HepG2 (cell line): Measurements from ENCODE around the gene SH3GL2. TPM values are rescaled to one million over a fixed set of nuclear protein-coding genes. Genes with fewer than 3 reads are reported as not detected.

Experiments
- ATAC-seq: fragments of 200-7000 bp; cut with Tn5 transposase; 3 replicates; pipeline ENCODE4 v1.9.1; 2020; ENCODE audit warnings: mild to moderate bottlenecking, moderate library complexity
- BruUV-seq: library from RNA; stranded (reverse); fragments of 400-500 nt; replicated peaks from 2 replicates; lab custom pipeline; 2021; lab: Mats Ljungman, UMichigan
- CTCF ChIA-PET: fragments of 300-600 bp; formaldehyde crosslinking; extraction: SDS; loops from one replicate; lab custom pipeline; 2021; ENCODE audit warnings: low total read pairs, inconsistent platforms, low intra/inter-chr PET ratio; lab: Yijun Ruan, JAX
- POLR2A ChIA-PET: fragments of 350-600 bp; sonication (Branson Sonifier 250); formaldehyde crosslinking; loops from one replicate; lab custom pipeline; 2020; ENCODE audit warnings: antibody characterized with exemption, inconsistent platforms; lab: Yijun Ruan, JAX
- DNase-seq: peaks from one replicate; pipeline ENCODE4 v3.0.0-alpha.2; 2015; ENCODE audit warnings: low spot score
- FAIRE-seq: peaks from 3 replicates; lab custom pipeline; 2011; peaks lifted over from hg19 to GRCh38; lab: Jason Lieb, UNC
- H2AFZ ChIP-seq: one replicate; pipeline ENCODE4 v1.6.1; 2011; ENCODE audit warnings: low read length, inconsistent platforms
- H3K27ac ChIP-seq: fragments of 300-600 bp; 3 replicates; pipeline ENCODE4 v1.8.0; 2011; ENCODE audit warnings: mixed run types, mild to moderate bottlenecking, mixed read lengths, low read length, inconsistent platforms; ENCODE audit not compliant: insufficient read depth; ENCODE audit errors: extremely low read length
- H3K27me3 ChIP-seq, 2 experiments: fragments of 200-600 bp in 1 of 2; 2 replicates in 1 of 2; 3 replicates in 1 of 2; pipeline versions ENCODE4 v1.6.0 to v1.8.0; 2011; ENCODE audit warnings: low read length in 2 of 2, mild to moderate bottlenecking in 2 of 2, moderate library complexity in 2 of 2, inconsistent platforms in 1 of 2; ENCODE audit not compliant: insufficient read depth in 2 of 2, control insufficient read depth in 1 of 2
- H3K36me3 ChIP-seq, 2 experiments: fragments of 200-600 bp in 1 of 2; replicated peaks in 1 of 2; 2 replicates in 1 of 2; 3 replicates in 1 of 2; pipeline versions ENCODE4 v1.5.1 to v1.8.0; 2011; ENCODE audit warnings: low read length in 2 of 2, inconsistent platforms in 1 of 2; ENCODE audit not compliant: insufficient read depth in 2 of 2, control insufficient read depth in 1 of 2
- H3K4me1 ChIP-seq: 2 replicates; pipeline ENCODE4 v1.5.1; 2012; ENCODE audit warnings: low read length, inconsistent platforms; ENCODE audit not compliant: insufficient read depth
- H3K4me2 ChIP-seq: 2 replicates; pipeline ENCODE4 v1.6.0; 2011; ENCODE audit warnings: low read depth, low read length, inconsistent platforms
- H3K4me3 ChIP-seq, 3 experiments: fragments of 200-600 bp in 1 of 3; sonication (generic), shearing (Covaris generic) in 1 of 3; replicated peaks in 1 of 3; 2 replicates each; pipeline ENCODE4 v1.5.1; 2011 to 2016; ENCODE audit warnings: low read length in 3 of 3, inconsistent platforms in 2 of 3, low read depth in 2 of 3, mild to moderate bottlenecking in 2 of 3, control low read depth in 1 of 3, mixed read lengths in 1 of 3; ENCODE audit not compliant: insufficient read depth in 1 of 3
- H3K79me2 ChIP-seq: one replicate; pipeline ENCODE4 v1.6.1; 2011; ENCODE audit warnings: low read length, inconsistent platforms; ENCODE audit not compliant: insufficient read depth
- H3K9ac ChIP-seq: 2 replicates; pipeline ENCODE4 v1.6.0; 2011; ENCODE audit warnings: mild to moderate bottlenecking, low read depth, low read length, inconsistent platforms; ENCODE audit not compliant: insufficient read depth
- H3K9me3 ChIP-seq: 2 replicates; pipeline ENCODE4 v1.5.1; 2012; ENCODE audit warnings: mild to moderate bottlenecking, low read length
- H4K20me1 ChIP-seq: 2 replicates; pipeline ENCODE4 v1.6.0; 2011; ENCODE audit warnings: inconsistent platforms, mild to moderate bottlenecking, low read length, moderate library complexity; ENCODE audit not compliant: insufficient read depth
- ATF1 ChIP-seq: IDR thresholded peaks from 2 replicates; pipeline ENCODE4 v1.6.1; 2016; ENCODE audit warnings: mild to moderate bottlenecking, control low read depth
- WGBS: methylation state at CpG from one replicate; pipeline ENCODE4 v1.1.6; 2017; ENCODE audit warnings: low lambda C conversion rate; 5-methylcytosine and 5-hydroxymethylcytosine counted together
- in situ Hi-C: cut with HindIII; loops from 2 replicates; pipeline ENCODE4 v1.10.0; 2017; ENCODE audit warnings: low pct_unique_long_range_greater_than_20kb; ENCODE audit not compliant: extremely low pct_ligation_motif_present
- intact Hi-C: fragments of 100-400 bp; cut with micrococcal nuclease; formaldehyde crosslinking; loops from one replicate; pipeline ENCODE4 v1.10.0; 2022; ENCODE audit not compliant: unreplicated experiment
- polyA plus RNA-seq, 8 experiments: library from polyadenylated mRNA; depleted of rRNA in 3 of 8; stranded (reverse) in 7 of 8; unstranded in 1 of 8; fragments of >200 nt; fragmentation: Illumina TruSeq in 4 of 8; extraction: Trizol in 4 of 8; gene quantifications; 2 replicates each; pipeline versions ENCODE4 v1.2.1 to v1.2.3, GENCODE V29; 2011 to 2016; ENCODE audit warnings: low read depth in 4 of 8, missing spikeins in 1 of 8, mixed read lengths in 1 of 8; ENCODE audit not compliant: insufficient read depth in 1 of 8
- total RNA-seq, 5 experiments: library from RNA; depleted of rRNA; stranded (reverse); fragments of >200 nt; fragmentation: Illumina TruSeq; extraction: Trizol; gene quantifications; 2 replicates each; pipeline ENCODE4 v1.2.3, GENCODE V29; 2016; ENCODE audit warnings: low read depth in 1 of 5
- TF ChIP-seq, protein P1 (sequence below): sonication (generic); IDR thresholded peaks from 2 replicates; pipeline ENCODE4 v1.6.1; 2016; ENCODE audit warnings: low read depth, borderline replicate concordance
- TF ChIP-seq, protein P2 (sequence below), 2 experiments: sonication (generic) in 1 of 2; formaldehyde crosslinking in 1 of 2; IDR thresholded peaks; 2 replicates each; pipeline versions ENCODE4 v1.4.0 to v1.6.1; 2016 to 2020; ENCODE audit warnings: borderline replicate concordance in 1 of 2, low read depth in 1 of 2, mild to moderate bottlenecking in 1 of 2, missing genetic modification reagents in 1 of 2

Gene SH3GL2
- total and polyA plus RNA-seq, 2 of the 13 experiments (the other 11 are each of a cell fraction or from before 2014, with no cell fraction given), result 0.04 TPM; not detected in 1

DNA sequence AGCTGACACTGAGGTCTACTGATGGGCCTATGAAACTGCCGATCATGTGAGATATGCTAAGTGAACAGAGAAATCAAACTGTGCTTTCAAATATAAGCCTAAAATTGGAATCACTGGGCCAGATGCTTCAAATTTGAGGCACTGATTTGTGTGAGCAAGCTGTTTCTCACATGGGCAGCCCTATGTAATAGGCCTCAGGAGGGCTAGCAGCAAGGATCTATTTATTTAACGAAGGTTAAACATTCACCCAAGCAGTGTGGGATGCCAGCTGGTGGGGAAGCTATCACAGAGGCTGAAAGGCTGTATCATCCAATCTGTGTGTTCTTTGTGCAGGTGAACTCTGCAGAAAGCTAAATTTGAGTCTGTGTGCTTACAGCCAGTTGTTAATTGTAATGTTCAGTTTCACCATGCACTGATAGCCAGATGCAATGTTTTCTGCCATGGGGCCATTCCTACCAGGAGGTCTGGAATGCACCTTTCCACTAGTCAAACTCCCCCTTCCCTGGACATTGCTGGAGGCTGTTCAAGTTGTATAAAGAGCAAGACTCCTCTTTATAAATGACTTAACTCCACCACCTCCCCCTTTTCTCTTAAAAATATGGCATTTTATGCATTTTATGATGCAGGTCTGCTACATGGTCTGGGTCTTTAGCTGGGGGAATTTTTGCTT is 228.9 kb downstream of the SH3GL2 start:
- ATAC-seq, result peak; percentile 98
- Histone ChIP-seq H2AFZ (no peak overlapping the region), H3K4me2 (no peak overlapping the region), H3K79me2 (no peaks in the 10 kb centered on the region), H3K27ac (no peak overlapping the region), H3K9ac (no peak overlapping the region), H4K20me1 (no peaks in the 10 kb centered on the region), H3K27me3 (no peaks in the 10 kb centered on the region), H3K4me3 (no peak overlapping the region), H3K4me1 (no peaks in the 10 kb centered on the region), H3K9me3 (no peaks in the 10 kb centered on the region), H3K36me3 (no peaks in the 10 kb centered on the region)
- no peak for TF ChIP-seq ATF1 (CRISPR knock-in tag)
- TF ChIP-seq, protein P1, sequence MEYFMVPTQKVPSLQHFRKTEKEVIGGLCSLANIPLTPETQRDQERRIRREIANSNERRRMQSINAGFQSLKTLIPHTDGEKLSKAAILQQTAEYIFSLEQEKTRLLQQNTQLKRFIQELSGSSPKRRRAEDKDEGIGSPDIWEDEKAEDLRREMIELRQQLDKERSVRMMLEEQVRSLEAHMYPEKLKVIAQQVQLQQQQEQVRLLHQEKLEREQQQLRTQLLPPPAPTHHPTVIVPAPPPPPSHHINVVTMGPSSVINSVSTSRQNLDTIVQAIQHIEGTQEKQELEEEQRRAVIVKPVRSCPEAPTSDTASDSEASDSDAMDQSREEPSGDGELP, result peak; percentile 57; the same call in 1 of the 2 replicates
- TF ChIP-seq, protein P2, sequence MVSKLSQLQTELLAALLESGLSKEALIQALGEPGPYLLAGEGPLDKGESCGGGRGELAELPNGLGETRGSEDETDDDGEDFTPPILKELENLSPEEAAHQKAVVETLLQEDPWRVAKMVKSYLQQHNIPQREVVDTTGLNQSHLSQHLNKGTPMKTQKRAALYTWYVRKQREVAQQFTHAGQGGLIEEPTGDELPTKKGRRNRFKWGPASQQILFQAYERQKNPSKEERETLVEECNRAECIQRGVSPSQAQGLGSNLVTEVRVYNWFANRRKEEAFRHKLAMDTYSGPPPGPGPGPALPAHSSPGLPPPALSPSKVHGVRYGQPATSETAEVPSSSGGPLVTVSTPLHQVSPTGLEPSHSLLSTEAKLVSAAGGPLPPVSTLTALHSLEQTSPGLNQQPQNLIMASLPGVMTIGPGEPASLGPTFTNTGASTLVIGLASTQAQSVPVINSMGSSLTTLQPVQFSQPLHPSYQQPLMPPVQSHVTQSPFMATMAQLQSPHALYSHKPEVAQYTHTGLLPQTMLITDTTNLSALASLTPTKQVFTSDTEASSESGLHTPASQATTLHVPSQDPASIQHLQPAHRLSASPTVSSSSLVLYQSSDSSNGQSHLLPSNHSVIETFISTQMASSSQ (IDR thresholded peaks at IDR 0.05; ENCODE audit: low read depth), result peak; percentile 46; the same call in 1 of the 2 replicates
- TF ChIP-seq, protein P2 (CRISPR knock-in tag; IDR thresholded peaks at IDR 0.05; ENCODE audit: borderline replicate concordance), result peak; percentile 33; the same call in 1 of the 2 replicates
- intact Hi-C loops, result no loop called here
- in situ Hi-C loops, result loop anchor here (5.0 to 25.0 kb wide), 2 partner anchors 400 to 1230 kb away; partner anchors contain the start of genes RRAGA and SAXO1
- peak; percentile 23 for DNase-seq
- ChIA-PET CTCF (no interaction called here), POLR2A (no interaction called here)
- no TSS peak for BruUV-seq
- FAIRE-seq, result no peak
- WGBS, result 0% methylated on average over 1 of the region's 2 CpGs
